ENCODE measurements around the gene CRYGS.

GRCh38 chr3:186570941-186571643 lies 26.9 kb upstream of the CRYGS start:
- no peak for TF ChIP-seq SUZ12 (IDR thresholded peaks at IDR 0.05; ENCODE audit: extremely low read depth, insufficient read depth, insufficient read length)
- no peak for TF ChIP-seq YY1 (IDR thresholded peaks at IDR 0.05; ENCODE audit: insufficient read depth, insufficient read length)

All from NT2/D1 (cell line).